G401.6 (cell line): ENCODE measurements around the gene GSK3B.
"Not testable (repeated sequence)": the region's sequence is repeated elsewhere in the genome, so short reads cannot be mapped to it uniquely, and the experiment has no call there.

ENCODE experiments used
- FAIRE-seq: peaks from 2 replicates; lab custom pipeline; 2012; peaks lifted over from hg19 to GRCh38; lab: Jason Lieb, UNC

The GSK3B gene

GRCh38 chr3:120052677-120053076 is 41.6 kb downstream of the GSK3B start:
- FAIRE-seq: no peak

DNA sequence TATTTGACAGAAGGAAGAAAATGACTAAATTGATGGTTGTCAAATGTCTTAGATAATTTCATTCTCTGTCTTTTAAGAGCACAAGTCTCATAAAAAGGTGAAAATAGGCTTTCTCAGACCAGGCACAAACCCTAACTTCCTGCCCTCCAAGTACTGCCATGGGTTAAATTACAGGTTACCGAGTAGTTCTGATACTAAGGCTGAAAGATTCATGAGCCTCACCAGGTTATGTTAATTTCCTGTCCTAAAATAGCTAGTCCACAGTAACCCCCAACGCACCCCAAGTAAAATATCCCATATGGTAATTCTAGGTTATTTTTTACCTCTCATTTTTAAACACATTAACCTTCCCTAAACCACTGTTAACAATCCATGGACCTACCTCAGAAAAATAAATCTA is 42.0 kb downstream of the GSK3B start:
- FAIRE-seq: no peak

DNA sequence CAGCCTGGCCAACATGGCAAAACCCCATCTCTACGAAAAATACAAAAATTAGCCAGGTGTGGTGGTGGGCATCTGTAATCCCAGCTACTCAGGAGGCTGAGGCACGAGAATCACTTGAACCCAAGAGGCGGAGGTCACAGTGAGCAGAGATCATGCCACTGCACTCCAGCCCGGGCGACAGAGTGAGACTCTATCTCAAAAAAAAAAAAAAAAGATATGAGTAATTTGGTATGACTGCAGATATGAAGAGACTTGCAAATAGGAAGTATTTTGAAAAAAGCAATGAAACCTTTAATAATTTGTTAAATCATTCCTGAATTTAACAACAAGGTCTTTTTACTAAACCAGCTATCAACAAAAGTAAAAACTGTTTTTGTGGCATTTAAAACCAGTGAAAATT is 42.7 kb downstream of the GSK3B start:
- not testable (repeated sequence) for FAIRE-seq

DNA sequence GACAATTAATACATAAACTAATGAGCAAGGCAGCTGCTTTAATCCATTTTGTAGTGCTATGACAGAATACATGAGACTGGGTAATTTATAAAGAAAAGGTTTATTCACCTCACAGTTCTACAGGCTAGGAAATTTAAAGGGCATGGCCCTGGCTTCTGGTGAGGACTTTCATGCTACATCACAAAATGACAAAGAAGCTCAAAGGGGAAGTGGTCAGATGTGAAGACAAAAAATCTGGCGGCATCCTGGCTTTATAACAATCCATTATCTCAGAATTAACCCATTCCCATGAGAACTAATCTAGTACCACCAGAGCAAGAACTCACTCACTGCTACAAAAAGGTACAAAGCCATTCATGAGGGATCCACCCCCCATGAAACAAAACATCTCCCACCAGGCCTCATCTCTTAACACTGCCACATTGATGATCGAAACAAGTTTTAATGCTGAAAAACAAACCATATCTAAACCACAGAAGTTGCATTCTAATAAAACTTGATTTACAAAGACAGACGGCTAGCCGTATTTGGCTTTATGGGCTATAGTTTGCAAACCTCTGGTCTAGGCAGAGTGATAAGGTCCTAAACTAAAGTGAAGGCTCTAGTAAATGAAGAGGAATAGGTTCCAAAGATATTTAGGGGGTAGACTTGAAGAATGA is 44.2 kb downstream of the GSK3B start:
- no peak for FAIRE-seq

- no peak for FAIRE-seq
Observed at GRCh38 chr3:120049072-120049471, 45.2 kb downstream of the GSK3B start.

DNA sequence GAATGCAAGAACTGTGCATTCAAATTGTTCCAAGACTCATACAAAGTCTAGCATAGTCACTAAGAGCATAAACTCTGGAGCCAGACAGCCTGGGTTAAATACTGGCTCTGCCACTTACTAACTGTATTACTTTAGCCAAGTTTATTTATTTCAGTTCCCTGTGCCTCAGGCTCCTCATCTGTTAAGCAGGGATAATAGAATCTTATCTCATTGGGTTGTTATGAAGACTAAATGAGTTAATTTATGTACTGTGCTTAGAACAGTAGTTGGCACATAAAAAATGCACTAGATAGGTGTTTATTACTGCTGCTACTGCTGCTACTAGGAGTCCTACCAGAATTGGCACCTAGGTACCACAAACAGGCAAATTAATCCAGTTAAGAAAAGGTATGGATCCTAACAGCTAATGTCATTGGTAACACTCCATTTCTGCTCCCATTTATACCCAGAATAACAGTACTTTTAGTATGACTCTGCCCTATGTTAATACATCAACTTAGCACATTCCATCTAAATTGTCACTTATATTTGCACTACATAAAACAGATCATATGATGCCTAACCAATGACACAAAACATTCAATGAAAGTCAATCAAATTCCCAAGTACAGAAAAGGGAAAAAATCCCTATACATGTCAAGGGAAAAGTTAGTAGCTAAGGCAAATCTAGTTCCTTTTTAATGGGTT is 45.7 kb downstream of the GSK3B start:
- no peak for FAIRE-seq

DNA sequence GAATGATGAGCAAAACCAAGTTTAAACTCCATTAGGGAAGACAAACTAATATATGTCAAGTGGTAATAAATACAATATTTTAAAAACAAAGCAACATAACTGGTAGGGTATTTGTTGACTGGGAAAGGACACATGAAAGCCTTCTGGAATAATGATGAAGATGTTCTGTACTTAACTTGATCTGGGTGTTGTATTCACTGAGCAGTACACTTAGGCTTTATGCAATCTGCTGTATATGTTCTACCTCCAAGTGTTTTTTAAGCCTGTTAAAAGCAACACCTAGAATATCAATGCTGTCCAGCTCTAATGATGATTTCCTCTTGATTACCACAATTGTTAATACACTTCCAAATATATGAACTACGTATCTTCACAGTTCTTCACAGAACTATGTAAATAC is 46.6 kb downstream of the GSK3B start:
- no peak for FAIRE-seq

DNA sequence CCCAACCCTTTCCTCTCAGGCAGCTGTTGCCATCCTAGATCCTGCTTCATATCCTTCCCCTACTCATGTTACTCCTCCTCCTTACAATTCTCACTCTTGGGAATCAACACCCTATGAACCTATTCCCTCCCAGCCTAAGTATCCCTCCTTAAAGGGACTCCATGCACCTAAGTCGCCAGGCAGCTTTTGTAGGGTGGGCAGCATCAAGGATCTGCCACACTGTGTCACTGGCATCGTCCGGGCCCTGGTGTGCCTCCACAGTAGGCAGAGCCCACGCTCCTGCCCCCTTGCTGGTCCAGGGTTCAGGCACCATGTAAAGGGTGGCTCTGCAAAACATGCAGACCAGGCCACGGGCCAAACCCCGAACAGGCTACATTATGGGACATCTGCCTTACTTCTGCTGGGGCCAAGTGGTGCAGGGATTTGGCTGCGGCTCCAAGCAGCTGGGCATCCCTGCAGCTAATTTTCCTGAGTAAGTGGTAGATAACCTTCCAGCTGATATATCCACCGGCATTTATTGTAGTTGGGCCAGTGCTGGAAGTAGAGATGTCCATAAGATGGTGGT is 53.4 kb downstream of the GSK3B start:
- no peak for FAIRE-seq

GRCh38 chr3:120039642-120040610 is 54.3 kb downstream of the GSK3B start:
- no peak for FAIRE-seq

DNA sequence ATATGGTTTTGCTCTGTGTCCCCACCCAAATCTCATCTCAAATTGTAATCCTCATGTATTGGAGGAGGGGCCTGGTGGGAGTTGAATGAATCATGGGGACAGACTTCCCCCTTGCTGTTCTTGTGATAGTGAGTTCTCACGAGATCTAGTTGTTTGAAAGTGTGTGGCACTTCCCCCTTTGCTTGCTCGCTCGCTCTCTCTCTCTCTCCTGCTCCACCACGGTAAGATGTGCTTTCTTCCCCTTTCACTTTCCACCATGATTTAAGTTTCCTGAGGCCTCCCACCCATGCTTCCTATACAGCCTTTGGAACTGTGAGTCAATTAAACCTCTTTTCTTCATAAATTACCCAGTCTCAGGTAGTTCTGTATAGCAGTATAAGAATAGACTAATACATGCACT is 60.7 kb downstream of the GSK3B start:
- FAIRE-seq: no peak

- FAIRE-seq: no peak
Observed at GRCh38 chr3:120031561-120031960, 62.7 kb downstream of the GSK3B start.

- no peak for FAIRE-seq
Observed at GRCh38 chr3:120029749-120030148, 64.5 kb downstream of the GSK3B start.

DNA sequence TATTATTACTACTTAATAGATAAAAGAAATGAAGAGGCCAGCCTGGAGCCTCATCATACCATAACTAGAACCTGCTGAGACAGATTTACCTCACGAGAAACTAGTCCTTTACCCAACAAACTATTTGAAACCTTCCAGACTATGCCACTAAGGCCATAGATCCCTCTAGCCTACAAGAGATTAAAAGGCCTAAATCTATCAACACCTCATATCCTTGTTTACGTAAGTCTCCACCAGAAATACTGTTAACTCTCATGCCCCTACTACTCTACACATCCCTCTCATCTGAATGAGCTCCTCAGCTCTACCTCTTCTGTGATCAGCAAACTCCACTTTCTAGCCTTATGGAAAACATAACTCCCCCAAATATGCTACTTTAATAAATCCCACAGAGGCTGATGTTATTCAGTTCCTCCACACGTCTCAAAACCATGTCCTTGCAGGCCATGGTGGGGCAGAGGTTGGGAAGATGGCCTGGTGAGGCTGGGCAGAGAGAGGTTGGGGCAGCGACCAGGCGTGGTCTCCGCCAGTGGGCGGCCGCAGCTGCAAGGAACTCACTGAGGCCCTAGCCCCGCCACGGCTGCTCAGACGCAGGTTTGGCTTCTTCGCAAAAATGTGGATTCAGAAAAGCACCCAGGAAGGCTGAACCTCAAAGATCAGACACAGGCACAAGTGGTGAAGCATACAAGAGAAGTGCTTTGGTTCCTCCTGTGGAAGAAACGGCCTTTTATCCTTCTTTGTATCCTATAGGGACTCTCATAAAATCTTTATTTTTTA is 65.8 kb downstream of the GSK3B start:
- FAIRE-seq: no peak

GRCh38 chr3:120027226-120027625 is 67.0 kb downstream of the GSK3B start:
- no peak for FAIRE-seq

DNA sequence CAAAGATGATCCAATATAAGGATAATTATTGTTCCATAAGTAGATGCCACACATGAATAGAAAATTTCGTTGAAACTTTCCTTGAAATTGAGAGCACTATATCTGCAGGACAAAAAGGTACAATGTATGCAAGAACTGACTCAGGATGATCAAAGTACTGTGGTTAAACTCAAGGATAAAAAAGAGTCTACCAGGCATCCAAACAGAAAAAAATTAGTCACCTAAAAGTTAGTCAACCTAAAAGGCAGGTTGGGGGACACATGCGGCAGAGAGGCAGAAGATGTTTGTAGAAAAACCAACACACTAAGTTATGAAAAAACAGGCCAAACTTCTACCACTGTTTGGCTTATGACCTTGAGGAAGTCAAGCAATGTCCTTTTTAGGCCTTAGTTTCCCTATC is 68.7 kb downstream of the GSK3B start:
- no peak for FAIRE-seq

DNA sequence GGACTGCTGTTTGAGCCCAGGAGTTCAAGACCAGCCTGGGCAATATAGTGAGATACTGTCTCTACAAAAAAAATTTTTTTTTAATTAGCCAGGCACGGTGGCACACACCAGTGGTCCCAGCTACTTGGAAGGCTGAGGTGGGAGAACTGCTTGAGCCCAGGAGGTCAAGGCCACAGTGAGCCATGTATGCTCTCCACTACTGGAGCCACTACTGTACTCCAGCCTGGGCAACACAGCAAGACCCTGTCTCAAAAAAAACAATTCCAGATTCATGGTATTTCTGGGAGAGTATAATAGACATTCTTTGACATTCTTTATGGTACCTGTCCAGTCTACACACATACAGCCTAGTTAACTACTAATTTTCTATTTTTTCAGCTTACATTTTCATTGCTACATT is 70.1 kb downstream of the GSK3B start:
- FAIRE-seq: no peak

- no peak for FAIRE-seq
Observed at GRCh38 chr3:120022729-120023128, 71.5 kb downstream of the GSK3B start.

GRCh38 chr3:120021523-120021922 is 72.7 kb downstream of the GSK3B start:
- FAIRE-seq: no peak

DNA sequence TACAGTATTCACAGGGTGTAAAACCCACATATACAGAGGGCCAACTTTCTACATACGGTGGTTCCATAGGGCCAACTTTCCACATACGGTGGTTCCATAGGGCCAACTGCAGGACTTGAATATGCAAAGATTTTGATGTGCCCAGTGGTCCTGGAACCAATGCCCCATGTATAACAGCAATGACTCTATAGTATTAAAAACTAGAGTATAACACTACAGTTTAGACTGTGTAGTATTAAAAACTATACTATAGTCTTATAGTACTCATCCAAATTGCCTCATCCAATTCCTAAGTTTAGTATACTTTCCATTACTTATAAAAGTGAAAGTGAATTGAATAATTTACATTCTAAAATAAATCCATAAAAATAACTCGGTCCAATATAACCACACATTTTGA is 75.9 kb downstream of the GSK3B start:
- FAIRE-seq: no peak

GRCh38 chr3:120017692-120018091 is 76.6 kb downstream of the GSK3B start:
- no peak for FAIRE-seq

DNA sequence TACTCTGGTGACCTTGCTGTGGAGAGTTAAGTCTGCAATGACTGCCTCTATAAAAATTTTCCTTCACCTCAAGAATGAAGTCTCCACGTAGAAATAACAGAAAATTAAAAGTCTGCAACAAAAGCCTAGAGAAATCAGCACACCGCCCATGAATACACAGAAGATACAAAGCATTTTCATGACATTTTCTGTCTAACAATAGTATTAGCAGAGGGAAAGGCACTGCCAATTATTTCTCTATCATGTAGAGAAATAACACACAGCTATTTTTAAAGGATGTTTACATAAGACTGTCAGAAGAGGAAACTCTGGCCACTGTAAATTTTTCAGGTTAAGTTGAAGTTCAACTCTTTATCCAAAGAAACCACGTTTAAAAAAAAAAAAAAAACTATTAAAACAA is 80.8 kb downstream of the GSK3B start:
- FAIRE-seq: no peak

DNA sequence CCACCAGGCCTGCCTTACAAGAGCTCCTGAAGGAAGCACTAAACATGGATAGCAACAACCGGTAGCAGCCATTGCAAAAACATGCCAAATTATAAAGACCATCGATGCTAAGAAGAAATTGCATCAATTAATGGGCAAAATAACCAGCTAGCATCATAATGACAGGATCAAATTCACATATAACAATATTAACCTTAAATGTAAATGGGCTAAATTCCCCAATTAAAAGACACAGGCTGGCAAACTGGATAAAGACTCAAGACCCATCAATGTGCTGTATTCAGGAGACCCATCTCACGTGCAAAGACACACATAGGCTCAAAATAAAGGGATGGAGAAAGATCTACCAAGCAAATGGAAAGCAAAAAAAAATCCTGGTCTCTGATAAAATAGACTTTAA is 88.5 kb downstream of the GSK3B start:
- FAIRE-seq: not testable (repeated sequence)
